ENCODE measurements around the gene INTS12.

GRCh38 chr4:105659190-105659589, 49.3 kb downstream of the INTS12 start:
- TF ChIP-seq CTCF (IDR thresholded peaks at IDR 0.05) (no peak), POLR2A (IDR thresholded peaks at IDR 0.05) (no peak)

Measured in uterus (tissue), 2 donors.